Epithelial cell of esophagus (primary cell): ENCODE results near the gene STRN.

Experiments
- DNase-seq: peaks from one replicate; pipeline ENCODE4 v3.0.0; 2010; ENCODE audit warnings: low read depth
- H3K4me3 ChIP-seq: 2 replicates; pipeline ENCODE4 v1.5.1; 2011; ENCODE audit warnings: mild to moderate bottlenecking, low read length, control low read depth
- CTCF ChIP-seq: IDR thresholded peaks from 2 replicates; pipeline ENCODE4 v1.5.1; 2011; ENCODE audit warnings: low read depth, mild to moderate bottlenecking, low read length, control low read depth, inconsistent platforms; ENCODE audit not compliant: insufficient read depth; ENCODE audit errors: missing control alignments

STRN gene

GRCh38 chr2:36882532-36882931 lies 83.8 kb downstream of the STRN start:
- no peak for DNase-seq
- no peak overlapping the region for H3K4me3 ChIP-seq
- TF ChIP-seq CTCF = no peak

- DNase-seq = no peak
- H3K4me3 ChIP-seq = no peak overlapping the region
- no peak for TF ChIP-seq CTCF
Measured at GRCh38 chr2:36881816-36882215, 84.5 kb downstream of the STRN start.

- no peak for DNase-seq
- no peak overlapping the region for H3K4me3 ChIP-seq
- no peak for TF ChIP-seq CTCF
Measured at GRCh38 chr2:36878429-36878828, 87.9 kb downstream of the STRN start.

- TF ChIP-seq CTCF = no peak
- DNase-seq = peak; percentile 66
- H3K4me3 ChIP-seq = no peak overlapping the region
Measured at GRCh38 chr2:36871068-36871707, 95.1 kb downstream of the STRN start.

- no peak for DNase-seq
- no peak overlapping the region for H3K4me3 ChIP-seq
- no peak for TF ChIP-seq CTCF
Measured at GRCh38 chr2:36869606-36870005, 96.7 kb downstream of the STRN start.

- no peak overlapping the region for H3K4me3 ChIP-seq
- no peak for DNase-seq
- TF ChIP-seq CTCF = no peak
Measured at GRCh38 chr2:36861896-36862295, 104.4 kb downstream of the STRN start.

- no peak overlapping the region for H3K4me3 ChIP-seq
- no peak for DNase-seq
- no peak for TF ChIP-seq CTCF
Measured at GRCh38 chr2:36859366-36859792, 107.0 kb downstream of the STRN start.
